B cell (primary cell): ENCODE results near the gene OTOF. TPM values are rescaled to one million over a fixed set of nuclear protein-coding genes. Genes with fewer than 3 reads are reported as not detected.

Experiments
- ATAC-seq: fragments of 200-7000 bp; cut with Tn5 transposase; one replicate; pipeline ENCODE4 v1.10.0; 2021; ENCODE audit warnings: low read depth, mild to moderate bottlenecking, moderate number of reproducible peaks, moderate library complexity
- CTCF ChIA-PET: fragments of 350-600 bp; sonication (Branson Sonifier 250); formaldehyde crosslinking; loops from one replicate; lab custom pipeline; 2021; ENCODE audit warnings: antibody characterized with exemption, inconsistent platforms; lab: Charles Lee
- POLR2A ChIA-PET: fragments of 350-600 bp; sonication (Branson Sonifier 250); formaldehyde crosslinking; loops from one replicate; lab custom pipeline; 2021; ENCODE audit warnings: antibody characterized with exemption; lab: Charles Lee
- DNase-seq: peaks from one replicate; pipeline ENCODE4 v3.0.0; 2013
- H2AFZ ChIP-seq: 2 replicates; pipeline ENCODE4 v1.6.1; 2012; ENCODE audit warnings: mild to moderate bottlenecking, low read depth, low read length; ENCODE audit not compliant: insufficient read depth, poor library complexity, severe bottlenecking
- H3K27ac ChIP-seq, 2 donors: 1 replicate in 1 of 2; 2 replicates in 1 of 2; pipeline ENCODE4 v1.5.1; 2012 to 2013; ENCODE audit warnings: low read length in 2 of 2, mild to moderate bottlenecking in 2 of 2, moderate library complexity in 1 of 2
- H3K27me3 ChIP-seq, 4 experiments: fragments of 200-600 bp in 1 of 4; sonication (generic) in 1 of 4; replicated peaks in 1 of 4; 1 replicate in 2 of 4; 2 replicates in 2 of 4; pipeline versions ENCODE4 v1.6.1 to v1.7.0; 2013 to 2016; ENCODE audit warnings: low read length in 3 of 4, mild to moderate bottlenecking in 2 of 4, mixed read lengths in 1 of 4, moderate library complexity in 1 of 4; ENCODE audit not compliant: insufficient read depth in 4 of 4, control insufficient read depth in 3 of 4; ENCODE audit errors: control extremely low read depth in 1 of 4
- H3K36me3 ChIP-seq, 2 experiments: replicated peaks in 1 of 2; 1 replicate in 1 of 2; 2 replicates in 1 of 2; pipeline versions ENCODE4 v1.6.1 to v1.7.1; 2013; ENCODE audit warnings: low read length in 1 of 2; ENCODE audit not compliant: insufficient read depth in 2 of 2, control insufficient read depth in 1 of 2; ENCODE audit errors: control extremely low read depth in 1 of 2, extremely low read depth in 1 of 2
- H3K4me1 ChIP-seq, 2 donors: fragments of 200-600 bp in 1 of 2; sonication (generic) in 1 of 2; 1 replicate in 1 of 2; 2 replicates in 1 of 2; pipeline versions ENCODE4 v1.5.1 to v1.6.1; 2013 to 2017; ENCODE audit warnings: low read length in 2 of 2; ENCODE audit not compliant: control insufficient read depth in 2 of 2, insufficient read depth in 2 of 2
- H3K4me2 ChIP-seq: replicated peaks from 2 replicates; pipeline ENCODE3; 2012; ENCODE audit warnings: mild to moderate bottlenecking, low read depth, low read length; ENCODE audit not compliant: poor library complexity, severe bottlenecking
- H3K4me3 ChIP-seq, 5 experiments: fragments of 200-600 bp in 1 of 5; sonication (generic) in 1 of 5; 1 replicate in 3 of 5; 2 replicates in 2 of 5; pipeline versions ENCODE4 v1.5.1 to v1.7.0; 2011 to 2016; ENCODE audit warnings: low read length in 4 of 5, mild to moderate bottlenecking in 4 of 5, low read depth in 2 of 5, control low read depth in 1 of 5, moderate library complexity in 1 of 5; ENCODE audit not compliant: insufficient read depth in 1 of 5; ENCODE audit errors: control extremely low read depth in 1 of 5, extremely low read depth in 1 of 5
- H3K79me2 ChIP-seq: fragments of 200-600 bp; sonication (generic); one replicate; pipeline ENCODE4 v1.6.0; 2016; ENCODE audit warnings: low read length; ENCODE audit not compliant: control insufficient read depth, insufficient read depth
- H3K9ac ChIP-seq: fragments of 200-600 bp; sonication (generic); 2 replicates; pipeline ENCODE4 v1.6.1; 2017; ENCODE audit warnings: mild to moderate bottlenecking, low read length, moderate library complexity
- H3K9me3 ChIP-seq, 3 donors: one replicate each; pipeline versions ENCODE4 v1.6.1 to v1.7.1; 2013; ENCODE audit warnings: low read length in 2 of 3; ENCODE audit not compliant: control insufficient read depth in 2 of 3, insufficient read depth in 1 of 3; ENCODE audit errors: control extremely low read depth in 1 of 3
- H4K20me1 ChIP-seq: 2 replicates; pipeline ENCODE4 v1.6.0; 2012; ENCODE audit warnings: mild to moderate bottlenecking, low read length; ENCODE audit not compliant: insufficient read depth, control insufficient read depth, poor library complexity, severe bottlenecking
- H3K27ac Mint-ChIP-seq: one replicate; pipeline ENCODE4 v1.8.0; 2021; ENCODE audit warnings: mixed read lengths
- H3K27me3 Mint-ChIP-seq: one replicate; pipeline ENCODE4 v1.8.0; 2021; ENCODE audit warnings: mixed read lengths
- H3K4me1 Mint-ChIP-seq: one replicate; pipeline ENCODE4 v1.8.0; 2021; ENCODE audit warnings: mixed read lengths
- H3K4me3 Mint-ChIP-seq: one replicate; pipeline ENCODE4 v1.8.0; 2021; ENCODE audit warnings: mixed read lengths
- H3K9me3 Mint-ChIP-seq: one replicate; pipeline ENCODE4 v1.8.0; 2022; ENCODE audit warnings: mixed read lengths; ENCODE audit not compliant: insufficient read depth
- CTCF ChIP-seq: fragments of 200-600 bp; IDR thresholded peaks from one replicate; pipeline ENCODE4 v1.8.0; 2022; ENCODE audit warnings: antibody characterized with exemption, mild to moderate bottlenecking
- EZH2 ChIP-seq: IDR thresholded peaks from 2 replicates; pipeline ENCODE4 v1.6.1; 2012; ENCODE audit warnings: borderline replicate concordance, low read depth, mild to moderate bottlenecking, moderate library complexity, low read length; ENCODE audit not compliant: insufficient read depth, poor library complexity, severe bottlenecking
- WGBS: methylation state at CpG from one replicate; pipeline ENCODE4 v1.1.5; 2013; ENCODE audit warnings: missing lambda C conversion rate; ENCODE audit not compliant: insufficient coverage; 5-methylcytosine and 5-hydroxymethylcytosine counted together
- intact Hi-C: fragments of 100-400 bp; cut with micrococcal nuclease; formaldehyde crosslinking; loops from one replicate; pipeline ENCODE4 v1.10.0; 2022
- polyA plus RNA-seq: library from polyadenylated mRNA; depleted of rRNA; stranded (reverse); fragments of >200 nt; gene quantifications from 2 replicates; pipeline ENCODE4 v1.2.3, GENCODE V29; 2012
- total RNA-seq, 2 donors: library from RNA; stranded (reverse); fragments of 120-200 nt in 1 of 2; gene quantifications; 1 replicate in 1 of 2; 2 replicates in 1 of 2; pipeline versions ENCODE4 v1.2.3 to v1.2.4, GENCODE V29; 2013 to 2022

OTOF gene
- total and polyA plus RNA-seq, 2 donors (not counting 1 experiment from before 2014, with no cell fraction given) = not detected

DNA sequence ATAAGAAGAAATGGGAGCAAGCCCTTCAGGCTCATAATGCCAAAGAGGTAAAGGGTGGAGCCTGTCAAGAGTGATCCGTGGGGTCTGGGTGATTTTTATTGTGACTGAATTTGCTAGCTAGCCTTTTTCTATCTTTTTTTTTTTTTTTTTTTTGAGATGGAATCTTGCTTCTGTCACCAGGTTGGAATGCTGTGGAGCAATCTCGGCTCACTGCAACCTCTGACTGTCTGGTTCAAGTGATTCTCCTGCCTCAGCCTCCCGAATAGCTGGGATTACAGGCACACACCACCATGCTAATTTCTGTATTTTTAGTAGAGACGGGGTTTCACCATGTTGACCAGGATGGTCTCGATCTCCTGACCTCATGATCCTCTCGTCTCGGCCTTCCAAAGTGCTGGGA, 47.1 kb downstream of the OTOF start:
- Histone ChIP-seq H2AFZ (no peak overlapping the region), H3K36me3 (no peaks in the 10 kb centered on the region), H4K20me1 (no peaks in the 10 kb centered on the region), H3K27me3 (no peaks in the 10 kb centered on the region), H3K27ac (no peak overlapping the region), H3K4me1 (no peaks in the 10 kb centered on the region), H3K4me3 (no peak overlapping the region), H3K4me2 (no peak overlapping the region), H3K79me2 (no peaks in the 10 kb centered on the region), H3K9me3 (no peaks in the 10 kb centered on the region), H3K9ac (no peak overlapping the region)
- ChIA-PET POLR2A (no interaction called here), CTCF (no interaction called here)
- Mint-ChIP-seq H3K27me3 (peaks cover 8% of the 10 kb centered on the region), H3K4me3 (no peak overlapping the region), H3K27ac (no peak overlapping the region), H3K4me1 (no peaks in the 10 kb centered on the region), H3K9me3 (no peaks in the 10 kb centered on the region)
- TF ChIP-seq EZH2 (no peak), CTCF (no peak)
- WGBS = 88% methylated on average over 2 of the region's 7 CpGs
- DNase-seq (no peak), ATAC-seq (no peak)
- intact Hi-C loops = no loop called here

DNA sequence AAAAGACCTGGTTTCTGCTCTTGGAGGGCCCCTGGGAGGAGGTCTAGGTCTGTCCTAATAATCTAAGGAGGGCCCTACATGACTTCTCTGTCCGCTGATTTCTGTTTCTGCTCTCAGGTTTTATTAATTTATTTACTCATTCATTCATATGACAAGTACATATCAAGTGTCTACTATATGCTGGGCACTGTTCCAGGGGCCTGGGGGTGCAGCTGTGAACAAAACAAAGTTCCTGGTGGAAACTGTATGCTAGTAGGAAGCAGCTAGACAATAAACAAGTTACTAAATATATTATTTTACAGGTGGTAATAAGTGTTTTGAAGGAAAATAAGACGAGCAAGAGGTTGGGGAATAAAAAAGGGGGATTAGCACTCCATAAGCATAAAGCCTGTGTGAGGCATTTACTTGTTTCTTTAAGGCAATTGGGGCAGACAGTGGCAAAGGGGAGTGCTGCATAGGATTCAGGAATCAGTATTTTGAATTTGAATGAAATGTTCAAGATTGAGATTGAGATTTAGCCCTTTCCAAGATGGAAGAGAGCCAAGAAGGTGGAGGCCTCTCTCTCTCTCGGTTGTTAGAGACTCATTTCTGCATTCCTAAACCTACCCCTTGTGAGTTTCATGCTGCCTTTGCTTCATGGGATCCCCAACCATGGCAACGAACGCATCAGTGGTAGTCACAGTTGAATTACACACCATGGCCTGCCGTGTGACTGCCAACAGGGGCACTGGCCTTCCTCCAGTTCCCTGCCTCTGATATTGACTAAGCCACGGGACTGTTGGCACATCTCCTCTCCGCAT, 47.9 kb downstream of the OTOF start:
- POLR2A ChIA-PET = no interaction called here
- DNase-seq (no peak), ATAC-seq (no peak)
- CTCF ChIA-PET = no interaction called here
- H3K4me1 ChIP-seq = no peaks in the 10 kb centered on the region
- H3K9me3 Mint-ChIP-seq = peaks cover 2% of the 10 kb centered on the region
- no peaks in the 10 kb centered on the region for H3K27me3 ChIP-seq
- no peak overlapping the region for H2AFZ ChIP-seq
- intact Hi-C loops = no loop called here
- WGBS = 90% methylated on average over 7 of the region's 8 CpGs
- no peaks in the 10 kb centered on the region for H4K20me1 ChIP-seq
- no peak overlapping the region for H3K9ac ChIP-seq
- no peak overlapping the region for H3K27ac ChIP-seq
- no peak overlapping the region for H3K4me3 Mint-ChIP-seq
- H3K4me3 ChIP-seq = no peak overlapping the region
- no peaks in the 10 kb centered on the region for H3K79me2 ChIP-seq
- H3K36me3 ChIP-seq = no peaks in the 10 kb centered on the region
- no peaks in the 10 kb centered on the region for H3K4me1 Mint-ChIP-seq
- TF ChIP-seq EZH2 (no peak), CTCF (no peak)
- H3K27ac Mint-ChIP-seq = no peak overlapping the region
- no peaks in the 10 kb centered on the region for H3K9me3 ChIP-seq
- no peak overlapping the region for H3K4me2 ChIP-seq
- H3K27me3 Mint-ChIP-seq = peaks cover 8% of the 10 kb centered on the region
